HG02610 (cell line): ENCODE results near the gene SERTM1.

Experiments used
- ATAC-seq: cut with Tn5 transposase; IDR thresholded peaks from one replicate; pipeline ENCODE4 v1.9.1; 2021; ENCODE audit warnings: mild to moderate bottlenecking, moderate library complexity; ENCODE audit not compliant: unreplicated experiment

Gene SERTM1

GRCh38 chr13:36673838-36674326 is at the start of gene SERTM1:
TSS of gene SERTM1 (plus strand) at chr13:36674020. CDS start at chr13:36695079, 21,059 bp downstream.
- ATAC-seq = no peak

GRCh38 chr13:36628377-36629056 is 45.3 kb upstream of the SERTM1 start:
- no peak for ATAC-seq

GRCh38 chr13:36629057-36629385 is 44.8 kb upstream of the SERTM1 start:
- ATAC-seq = no peak

- no peak for ATAC-seq
Measured at GRCh38 chr13:36630181-36630803, 43.5 kb upstream of the SERTM1 start.

- no peak for ATAC-seq
Measured at GRCh38 chr13:36639610-36640009, 34.2 kb upstream of the SERTM1 start.

- ATAC-seq = no peak
Measured at GRCh38 chr13:36650611-36651010, 23.2 kb upstream of the SERTM1 start.

GRCh38 chr13:36665630-36666029 is 8.2 kb upstream of the SERTM1 start:
- ATAC-seq = no peak

GRCh38 chr13:36666477-36667229 is 7.2 kb upstream of the SERTM1 start:
- no peak for ATAC-seq

- ATAC-seq = no peak
Measured at GRCh38 chr13:36668316-36668715, 5.5 kb upstream of the SERTM1 start.

GRCh38 chr13:36673352-36673751 is 468 bp upstream of the SERTM1 start:
- no peak for ATAC-seq

GRCh38 chr13:36674337-36675212 is 755 bp downstream of the SERTM1 start:
- ATAC-seq = no peak

GRCh38 chr13:36675213-36675536 is 1.4 kb downstream of the SERTM1 start:
- ATAC-seq = no peak

GRCh38 chr13:36680913-36681312 is 7.1 kb downstream of the SERTM1 start:
- no peak for ATAC-seq

GRCh38 chr13:36681894-36682624 is 8.2 kb downstream of the SERTM1 start:
- ATAC-seq = no peak

- ATAC-seq = no peak
Measured at GRCh38 chr13:36683701-36684100, 9.9 kb downstream of the SERTM1 start.

- no peak for ATAC-seq
Measured at GRCh38 chr13:36685927-36686326, 12.1 kb downstream of the SERTM1 start.

GRCh38 chr13:36696410-36697010 is 22.7 kb downstream of the SERTM1 start:
- no peak for ATAC-seq

GRCh38 chr13:36700170-36700569 is 26.4 kb downstream of the SERTM1 start:
- ATAC-seq = no peak

- no peak for ATAC-seq
Measured at GRCh38 chr13:36706755-36707154, 32.9 kb downstream of the SERTM1 start.
